GM21360 (cell line): ENCODE data around the gene DYNLRB2.

ENCODE experiments used
- ATAC-seq: cut with Tn5 transposase; IDR thresholded peaks from one replicate; pipeline ENCODE4 v1.9.1; 2021; ENCODE audit warnings: mild to moderate bottlenecking, moderate library complexity; ENCODE audit not compliant: unreplicated experiment

DYNLRB2 gene

GRCh38 chr16:80540516-80541305 is at the start of gene DYNLRB2:
Gene DYNLRB2, plus strand, starts transcription at chr16:80540993. Its CDS starts 84 bp downstream, at chr16:80541077.
- ATAC-seq: peak; percentile 97

DNA sequence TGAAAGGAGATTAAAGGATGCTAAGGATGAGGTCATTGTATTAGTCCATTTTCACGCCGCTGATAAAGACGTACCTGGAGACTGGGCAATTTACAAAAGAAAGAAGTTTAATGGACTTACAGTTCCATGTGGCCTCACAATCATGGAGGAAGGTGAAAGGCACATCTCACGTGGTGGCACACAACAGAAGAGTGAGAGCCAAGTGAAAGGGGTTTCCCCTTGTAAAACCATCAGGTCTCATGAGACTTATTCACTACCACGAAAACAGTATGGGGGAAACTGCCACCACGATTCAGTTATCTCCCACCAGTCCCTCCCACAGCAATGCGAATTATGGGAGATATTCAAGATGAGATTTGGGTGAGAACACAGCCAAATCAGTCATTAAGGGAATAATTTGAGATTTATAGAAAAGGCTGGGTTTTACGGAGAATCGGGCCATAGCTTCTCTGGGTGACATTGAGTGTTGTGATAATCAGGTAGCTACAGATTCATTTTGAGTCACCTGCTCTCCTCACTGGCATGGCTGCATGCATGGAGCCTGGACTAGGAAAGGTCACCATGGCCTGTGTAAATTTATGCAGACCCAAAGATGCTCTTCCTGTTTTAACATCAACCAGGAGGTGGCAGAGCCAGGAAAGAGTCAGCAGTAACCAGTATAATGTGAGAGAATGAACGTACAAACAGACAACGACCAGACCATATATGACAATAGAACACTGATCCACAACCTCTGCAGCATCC is 40.5 kb upstream of the DYNLRB2 start:
- ATAC-seq: no peak

- ATAC-seq: no peak
Measured at GRCh38 chr16:80500961-80501525, 39.8 kb upstream of the DYNLRB2 start.

- ATAC-seq: no peak
Measured at GRCh38 chr16:80503107-80503506, 37.7 kb upstream of the DYNLRB2 start.

GRCh38 chr16:80507538-80507937 is 33.3 kb upstream of the DYNLRB2 start:
- no peak for ATAC-seq

- no peak for ATAC-seq
Measured at GRCh38 chr16:80509872-80510271, 30.9 kb upstream of the DYNLRB2 start.

DNA sequence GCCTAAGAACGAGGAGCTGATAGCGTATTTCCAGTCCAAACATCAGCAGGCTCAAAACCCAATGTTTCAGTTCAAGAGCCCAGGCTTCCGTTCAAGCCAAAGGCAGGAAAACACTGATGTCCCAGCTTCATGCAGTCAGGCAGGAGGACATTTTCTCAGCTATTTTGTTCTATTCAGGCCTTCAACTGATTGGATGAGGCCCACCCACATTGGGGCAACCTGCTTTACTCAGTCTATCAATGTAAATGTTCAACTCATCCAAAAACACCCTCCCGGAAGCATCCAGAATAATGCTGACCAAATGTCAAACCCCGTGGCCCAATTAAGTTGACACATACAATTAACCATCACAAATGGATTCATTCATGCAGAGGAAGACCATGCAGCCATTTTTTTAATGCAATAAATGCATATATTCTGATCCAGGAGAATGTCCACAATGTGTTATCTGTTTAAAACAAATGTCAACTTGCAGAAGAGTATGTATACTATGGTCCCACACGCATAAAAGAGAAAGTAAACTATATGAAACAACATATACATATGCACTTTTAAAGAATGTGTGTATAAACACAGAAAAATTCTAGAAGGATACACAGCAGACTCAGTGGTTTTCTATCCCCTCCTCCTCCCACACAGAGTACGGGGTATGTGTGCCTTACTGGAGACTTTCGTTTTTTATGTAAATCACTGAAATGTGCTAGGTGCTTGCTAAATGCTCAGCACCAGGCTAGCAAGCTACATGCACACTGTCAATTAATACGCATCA is 28.8 kb upstream of the DYNLRB2 start:
- no peak for ATAC-seq

DNA sequence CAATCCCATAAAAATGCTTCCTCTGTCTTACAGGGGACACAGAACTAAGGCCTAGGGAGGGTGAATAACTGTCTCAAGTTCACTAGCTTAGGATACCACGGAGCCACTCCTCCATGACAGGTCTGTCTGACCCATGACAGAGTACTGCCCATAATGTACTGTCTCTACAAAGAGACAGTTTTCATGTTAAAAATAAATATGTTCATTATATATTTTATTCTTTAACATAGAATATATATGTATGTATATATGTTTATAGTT is 28.3 kb upstream of the DYNLRB2 start:
- ATAC-seq: no peak

DNA sequence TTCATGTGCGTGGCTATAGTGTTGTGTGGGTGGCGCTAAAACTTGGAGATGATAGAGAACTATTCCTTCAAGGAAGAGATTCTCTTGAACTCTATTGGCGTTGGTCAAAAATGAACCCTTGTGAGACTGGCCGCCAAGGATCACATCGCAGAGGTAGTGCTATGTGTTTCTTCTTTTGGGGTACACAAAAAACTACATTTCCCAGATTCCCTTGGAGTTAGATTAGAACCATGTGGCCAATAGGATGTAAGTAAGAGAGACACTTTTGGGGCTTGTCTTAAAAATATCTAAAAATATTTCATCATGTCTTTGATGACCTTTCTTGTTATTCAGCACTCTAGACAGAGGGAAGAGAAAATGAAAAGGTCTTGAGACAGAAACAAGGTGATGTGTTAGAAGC is 25.4 kb upstream of the DYNLRB2 start:
- ATAC-seq: no peak

DNA sequence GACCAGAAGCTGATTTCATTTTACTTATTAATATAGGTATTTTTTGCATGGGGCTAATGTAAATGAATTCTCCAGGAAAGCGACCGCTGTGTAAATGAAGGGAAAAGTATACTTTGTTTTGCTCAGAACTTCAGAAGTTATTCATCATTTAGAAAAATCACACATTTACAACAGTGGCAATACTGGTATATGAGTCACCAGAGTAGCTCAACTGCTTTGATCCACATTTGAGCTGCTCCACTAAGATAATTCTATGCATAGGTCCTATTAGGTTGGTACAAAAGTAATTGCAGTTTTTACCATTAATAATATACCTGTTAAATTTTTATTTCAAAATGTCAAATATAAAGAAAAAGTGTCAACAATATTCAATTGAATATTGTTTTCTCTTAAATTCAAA is 22.9 kb upstream of the DYNLRB2 start:
- no peak for ATAC-seq

- no peak for ATAC-seq
Measured at GRCh38 chr16:80518436-80518835, 22.4 kb upstream of the DYNLRB2 start.

DNA sequence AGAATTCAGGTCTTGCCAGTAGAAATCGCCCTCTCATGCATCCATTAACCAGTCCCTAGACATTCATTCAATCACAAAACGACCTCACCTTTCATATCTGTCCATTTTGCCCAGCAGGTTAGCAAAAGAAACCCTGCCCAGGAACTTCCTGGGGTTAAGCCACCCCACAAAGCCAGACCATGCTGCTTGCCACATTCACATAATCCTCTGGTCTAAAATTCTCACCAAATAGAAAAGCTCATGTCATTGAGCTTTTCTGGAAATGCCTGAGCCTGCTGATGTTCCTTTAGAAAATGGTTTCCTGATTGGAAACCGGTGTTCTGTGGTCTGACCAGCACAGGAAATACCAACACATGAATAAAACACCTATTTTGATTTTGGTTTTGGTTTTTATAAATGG is 21.6 kb upstream of the DYNLRB2 start:
- ATAC-seq: no peak

DNA sequence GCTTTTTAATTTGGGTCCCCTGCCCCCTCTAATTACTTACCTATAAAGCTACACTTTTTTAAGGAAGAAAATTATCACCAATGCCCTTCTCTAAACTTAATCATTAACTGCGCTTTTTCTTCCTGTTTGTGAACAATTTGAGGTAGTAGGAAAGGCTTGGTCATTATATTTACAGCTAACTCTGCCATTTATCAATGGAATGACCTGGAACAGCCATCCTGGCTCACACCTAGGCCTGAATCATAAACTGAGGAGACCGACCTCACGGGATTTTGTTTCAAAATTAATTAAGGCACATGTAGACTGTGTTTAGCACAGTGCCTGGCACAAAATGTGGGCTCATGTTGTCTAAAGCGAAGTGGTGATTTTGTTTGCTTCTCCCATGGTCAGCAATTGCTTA is 15.4 kb upstream of the DYNLRB2 start:
- no peak for ATAC-seq

GRCh38 chr16:80526418-80527061 is 14.3 kb upstream of the DYNLRB2 start:
- ATAC-seq: no peak

DNA sequence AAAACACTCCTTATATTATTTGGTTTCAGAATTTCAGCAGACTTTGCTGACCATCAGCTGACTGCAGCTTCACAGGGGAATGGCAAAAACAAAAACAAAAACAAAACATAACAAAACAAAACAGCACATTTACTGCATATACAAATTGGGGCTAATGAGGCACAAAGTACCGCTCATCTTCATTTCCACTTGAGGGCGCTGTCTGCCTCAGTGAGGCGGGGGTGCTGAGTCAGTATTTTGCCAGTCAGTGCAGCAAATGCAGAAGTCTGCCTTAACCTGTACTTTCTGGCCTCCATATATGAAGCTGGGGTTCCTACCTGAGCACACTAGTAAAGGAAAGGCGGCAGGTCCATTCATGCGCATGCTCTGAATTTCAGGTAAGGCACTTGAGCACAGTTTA is 13.5 kb upstream of the DYNLRB2 start:
- peak; percentile 82 for ATAC-seq

DNA sequence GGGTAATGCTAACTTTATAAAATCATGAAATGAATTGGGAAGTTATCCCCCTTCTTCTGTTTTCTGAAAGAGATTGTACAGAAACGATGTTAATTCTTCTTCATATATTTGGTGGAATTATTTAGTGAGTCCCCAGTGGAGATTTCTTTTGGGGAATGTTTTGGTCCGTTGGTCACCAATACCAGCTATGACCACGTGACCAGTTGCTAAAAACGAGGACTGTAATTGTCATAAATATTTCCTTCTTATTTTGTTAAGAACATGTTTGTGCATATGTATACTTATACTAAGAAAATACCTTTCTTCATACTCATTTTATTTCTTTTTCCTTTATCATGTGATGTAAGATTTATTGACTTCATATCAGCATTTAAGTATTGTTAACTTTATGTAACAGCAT is 10.3 kb upstream of the DYNLRB2 start:
- no peak for ATAC-seq

DNA sequence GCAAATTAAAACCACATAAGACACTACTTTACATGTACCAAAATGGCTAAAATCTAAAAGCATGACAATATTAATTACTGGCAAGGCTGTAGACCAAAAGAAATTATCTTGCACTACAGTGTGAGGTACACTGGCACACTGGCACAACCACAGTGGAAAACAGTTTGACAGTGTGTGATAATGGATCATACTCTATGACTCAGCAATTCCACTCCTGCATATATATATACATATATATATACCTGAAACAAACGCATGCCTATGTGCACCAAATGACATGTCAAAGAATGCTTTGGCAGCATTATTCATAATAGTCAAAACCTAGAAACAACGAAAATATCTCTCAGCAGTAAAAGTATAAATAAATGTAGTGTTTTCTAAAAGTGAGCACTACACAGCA is 4.6 kb upstream of the DYNLRB2 start:
- ATAC-seq: no peak

DNA sequence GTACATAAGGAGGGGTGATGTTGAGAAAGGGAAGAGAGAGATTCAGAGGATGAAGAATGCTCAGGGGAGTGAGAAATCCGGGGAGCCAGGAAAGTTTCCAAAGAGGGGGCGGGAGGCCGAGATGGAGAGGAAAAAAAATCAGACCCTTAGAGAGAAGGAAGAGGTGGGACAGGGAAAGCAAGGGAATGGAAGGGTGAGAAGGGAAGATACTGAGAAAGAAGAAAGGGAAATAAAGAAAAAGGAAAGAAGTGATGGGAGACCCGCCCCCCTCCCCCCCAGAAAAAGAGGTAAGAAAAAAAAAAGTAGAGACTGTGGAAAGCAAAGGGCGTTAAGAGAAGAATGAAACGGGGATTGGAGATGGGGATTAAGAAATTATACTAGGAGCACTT is 507 bp downstream of the DYNLRB2 start:
- no peak for ATAC-seq

GRCh38 chr16:80543162-80543561 is 2.4 kb downstream of the DYNLRB2 start:
- ATAC-seq: no peak

- no peak for ATAC-seq
Measured at GRCh38 chr16:80544326-80544725, 3.5 kb downstream of the DYNLRB2 start.

- ATAC-seq: no peak
Measured at GRCh38 chr16:80546249-80546648, 5.5 kb downstream of the DYNLRB2 start.
